Daoy (cell line): Measurements from ENCODE around the gene RALA. TPM values are rescaled to one million over a fixed set of nuclear protein-coding genes. Genes with fewer than 3 reads are reported as not detected.
"Not testable (repeated sequence)": the region's sequence is repeated elsewhere in the genome, so short reads cannot be mapped to it uniquely, and the experiment has no call there.

Experiments
- DNase-seq: peaks from one replicate; pipeline ENCODE4 v3.0.0-alpha.2; 2015; ENCODE audit warnings: low read depth
- total RNA-seq: library from RNA; depleted of rRNA; stranded (reverse); fragments of >200 nt; shearing (Covaris generic); gene quantifications from 2 replicates; pipeline ENCODE4 v1.2.3, GENCODE V29; 2014

The RALA gene
- total RNA-seq, 1 experiment from 2014 or later: 12.2 TPM

GRCh38 chr7:39683216-39683845 lies 60.0 kb downstream of the RALA start:
- no peak for DNase-seq

- no peak for DNase-seq
Observed at GRCh38 chr7:39686261-39686924, 63.0 kb downstream of the RALA start.

- peak; percentile 20 for DNase-seq
Observed at GRCh38 chr7:39688611-39689480, 65.5 kb downstream of the RALA start.

GRCh38 chr7:39691821-39692220 lies 68.4 kb downstream of the RALA start:
- DNase-seq: no peak

GRCh38 chr7:39693086-39693485 lies 69.7 kb downstream of the RALA start:
- DNase-seq: not testable (repeated sequence)

- no peak for DNase-seq
Observed at GRCh38 chr7:39693812-39694211, 70.4 kb downstream of the RALA start.

GRCh38 chr7:39695852-39696586 lies 72.6 kb downstream of the RALA start:
- no peak for DNase-seq

GRCh38 chr7:39696631-39697030 lies 73.3 kb downstream of the RALA start:
- no peak for DNase-seq

- DNase-seq: no peak
Observed at GRCh38 chr7:39697483-39697882, 74.1 kb downstream of the RALA start.

- DNase-seq: no peak
Observed at GRCh38 chr7:39700165-39700564, 76.8 kb downstream of the RALA start.

GRCh38 chr7:39700932-39701331 lies 77.6 kb downstream of the RALA start:
- DNase-seq: no peak

- no peak for DNase-seq
Observed at GRCh38 chr7:39702133-39702532, 78.8 kb downstream of the RALA start.

GRCh38 chr7:39703144-39703543 lies 79.8 kb downstream of the RALA start:
- no peak for DNase-seq

GRCh38 chr7:39709029-39709428 lies 85.7 kb downstream of the RALA start:
- no peak for DNase-seq

- no peak for DNase-seq
Observed at GRCh38 chr7:39709768-39710311, 86.5 kb downstream of the RALA start.

GRCh38 chr7:39712751-39713150 lies 89.4 kb downstream of the RALA start:
- DNase-seq: no peak

GRCh38 chr7:39714447-39715091 lies 91.2 kb downstream of the RALA start:
- DNase-seq: no peak

GRCh38 chr7:39720586-39720985 lies 97.2 kb downstream of the RALA start:
- DNase-seq: peak; percentile 74

GRCh38 chr7:39721345-39721744 lies 98.0 kb downstream of the RALA start:
- DNase-seq: no peak

GRCh38 chr7:39721919-39722597 lies 98.7 kb downstream of the RALA start:
- no peak for DNase-seq
